Progenitor cell of endocrine pancreas (in vitro differentiated cells): ENCODE data around the gene PLCG1. TPM values are rescaled to one million over a fixed set of nuclear protein-coding genes. Genes with fewer than 3 reads are reported as not detected.

Source experiments
- DNase-seq: peaks from one replicate; pipeline ENCODE4 v3.0.0; 2021; ENCODE audit warnings: low spot score; ENCODE audit not compliant: unreplicated experiment
- H3K27ac Mint-ChIP-seq: 2 replicates; pipeline ENCODE4 v1.8.0; 2021; ENCODE audit warnings: mild to moderate bottlenecking, moderate library complexity, mixed read lengths
- H3K27me3 Mint-ChIP-seq: 2 replicates; pipeline ENCODE4 v1.8.0; 2021; ENCODE audit warnings: mixed read lengths
- H3K36me3 Mint-ChIP-seq: 2 replicates; pipeline ENCODE4 v1.8.0; 2022; ENCODE audit warnings: mixed read lengths; ENCODE audit not compliant: insufficient read depth
- H3K4me1 Mint-ChIP-seq: 2 replicates; pipeline ENCODE4 v1.8.0; 2021; ENCODE audit warnings: low read depth, mixed read lengths
- H3K4me3 Mint-ChIP-seq: 2 replicates; pipeline ENCODE4 v1.8.0; 2021; ENCODE audit warnings: low read depth, mild to moderate bottlenecking, moderate library complexity, mixed read lengths
- H3K9me3 Mint-ChIP-seq: 2 replicates; pipeline ENCODE4 v1.8.0; 2021; ENCODE audit warnings: low read depth, mixed read lengths
- total RNA-seq: library from RNA; stranded (reverse); gene quantifications from 2 replicates; pipeline ENCODE4 v1.2.1, GENCODE V29; 2021
- TF ChIP-seq, protein P1 (sequence below): fragments of 200-600 bp; sonication (generic); IDR thresholded peaks from one replicate; pipeline ENCODE4 v1.5.0; 2021; ENCODE audit warnings: antibody characterized with exemption, mild to moderate bottlenecking; ENCODE audit not compliant: unreplicated experiment

The PLCG1 gene
- total RNA-seq, 1 donor from 2014 or later: 395 TPM

GRCh38 chr20:41200446-41201202, 63.3 kb downstream of the PLCG1 start:
- Mint-ChIP-seq H3K9me3 (peaks cover 17% of the 10 kb centered on the region), H3K36me3 (peaks cover 19% of the 10 kb centered on the region), H3K27me3 (no peaks in the 10 kb centered on the region), H3K4me1 (no peaks in the 10 kb centered on the region), H3K4me3 (no peak overlapping the region), H3K27ac (no peak overlapping the region)
- no peak for DNase-seq
- TF ChIP-seq, protein P1, sequence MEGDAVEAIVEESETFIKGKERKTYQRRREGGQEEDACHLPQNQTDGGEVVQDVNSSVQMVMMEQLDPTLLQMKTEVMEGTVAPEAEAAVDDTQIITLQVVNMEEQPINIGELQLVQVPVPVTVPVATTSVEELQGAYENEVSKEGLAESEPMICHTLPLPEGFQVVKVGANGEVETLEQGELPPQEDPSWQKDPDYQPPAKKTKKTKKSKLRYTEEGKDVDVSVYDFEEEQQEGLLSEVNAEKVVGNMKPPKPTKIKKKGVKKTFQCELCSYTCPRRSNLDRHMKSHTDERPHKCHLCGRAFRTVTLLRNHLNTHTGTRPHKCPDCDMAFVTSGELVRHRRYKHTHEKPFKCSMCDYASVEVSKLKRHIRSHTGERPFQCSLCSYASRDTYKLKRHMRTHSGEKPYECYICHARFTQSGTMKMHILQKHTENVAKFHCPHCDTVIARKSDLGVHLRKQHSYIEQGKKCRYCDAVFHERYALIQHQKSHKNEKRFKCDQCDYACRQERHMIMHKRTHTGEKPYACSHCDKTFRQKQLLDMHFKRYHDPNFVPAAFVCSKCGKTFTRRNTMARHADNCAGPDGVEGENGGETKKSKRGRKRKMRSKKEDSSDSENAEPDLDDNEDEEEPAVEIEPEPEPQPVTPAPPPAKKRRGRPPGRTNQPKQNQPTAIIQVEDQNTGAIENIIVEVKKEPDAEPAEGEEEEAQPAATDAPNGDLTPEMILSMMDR: no peak

DNA sequence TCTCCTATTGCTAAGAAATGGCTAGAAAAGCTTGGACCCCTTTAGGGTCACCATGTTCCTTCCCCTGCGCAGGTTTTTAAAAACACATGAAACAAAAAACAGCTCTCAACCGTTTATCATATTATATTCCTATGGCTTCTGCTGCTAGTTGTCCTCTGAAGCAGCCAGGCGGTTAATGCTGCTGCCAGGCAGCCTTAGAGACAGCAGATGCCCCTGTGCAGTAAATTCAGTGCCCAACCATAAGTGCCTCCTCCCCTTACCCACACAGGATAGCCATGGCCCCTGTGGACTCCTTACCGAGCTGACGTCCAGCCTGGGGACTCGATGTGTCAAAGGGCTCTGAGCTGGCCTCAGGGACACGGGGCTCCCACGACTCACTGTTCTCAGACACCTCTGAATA, 64.4 kb downstream of the PLCG1 start:
- Mint-ChIP-seq H3K4me3 (no peak overlapping the region), H3K36me3 (peaks cover 19% of the 10 kb centered on the region), H3K4me1 (no peaks in the 10 kb centered on the region), H3K27ac (no peak overlapping the region), H3K9me3 (peaks cover 15% of the 10 kb centered on the region), H3K27me3 (no peaks in the 10 kb centered on the region)
- TF ChIP-seq, protein P1: no peak
- DNase-seq: no peak

- TF ChIP-seq, protein P1: no peak
- H3K9me3 Mint-ChIP-seq: peaks cover 12% of the 10 kb centered on the region
- H3K4me3 Mint-ChIP-seq: no peak overlapping the region
- H3K27me3 Mint-ChIP-seq: no peaks in the 10 kb centered on the region
- H3K27ac Mint-ChIP-seq: no peak overlapping the region
- H3K36me3 Mint-ChIP-seq: peaks cover 19% of the 10 kb centered on the region
- no peak for DNase-seq
- no peaks in the 10 kb centered on the region for H3K4me1 Mint-ChIP-seq
Observed at GRCh38 chr20:41202426-41202825, 65.1 kb downstream of the PLCG1 start.

GRCh38 chr20:41203660-41204059, 66.3 kb downstream of the PLCG1 start:
- Mint-ChIP-seq H3K4me3 (no peak overlapping the region), H3K27me3 (no peaks in the 10 kb centered on the region), H3K9me3 (peaks cover 6% of the 10 kb centered on the region), H3K27ac (no peak overlapping the region), H3K36me3 (peaks cover 13% of the 10 kb centered on the region), H3K4me1 (no peaks in the 10 kb centered on the region)
- TF ChIP-seq, protein P1: no peak
- no peak for DNase-seq

DNA sequence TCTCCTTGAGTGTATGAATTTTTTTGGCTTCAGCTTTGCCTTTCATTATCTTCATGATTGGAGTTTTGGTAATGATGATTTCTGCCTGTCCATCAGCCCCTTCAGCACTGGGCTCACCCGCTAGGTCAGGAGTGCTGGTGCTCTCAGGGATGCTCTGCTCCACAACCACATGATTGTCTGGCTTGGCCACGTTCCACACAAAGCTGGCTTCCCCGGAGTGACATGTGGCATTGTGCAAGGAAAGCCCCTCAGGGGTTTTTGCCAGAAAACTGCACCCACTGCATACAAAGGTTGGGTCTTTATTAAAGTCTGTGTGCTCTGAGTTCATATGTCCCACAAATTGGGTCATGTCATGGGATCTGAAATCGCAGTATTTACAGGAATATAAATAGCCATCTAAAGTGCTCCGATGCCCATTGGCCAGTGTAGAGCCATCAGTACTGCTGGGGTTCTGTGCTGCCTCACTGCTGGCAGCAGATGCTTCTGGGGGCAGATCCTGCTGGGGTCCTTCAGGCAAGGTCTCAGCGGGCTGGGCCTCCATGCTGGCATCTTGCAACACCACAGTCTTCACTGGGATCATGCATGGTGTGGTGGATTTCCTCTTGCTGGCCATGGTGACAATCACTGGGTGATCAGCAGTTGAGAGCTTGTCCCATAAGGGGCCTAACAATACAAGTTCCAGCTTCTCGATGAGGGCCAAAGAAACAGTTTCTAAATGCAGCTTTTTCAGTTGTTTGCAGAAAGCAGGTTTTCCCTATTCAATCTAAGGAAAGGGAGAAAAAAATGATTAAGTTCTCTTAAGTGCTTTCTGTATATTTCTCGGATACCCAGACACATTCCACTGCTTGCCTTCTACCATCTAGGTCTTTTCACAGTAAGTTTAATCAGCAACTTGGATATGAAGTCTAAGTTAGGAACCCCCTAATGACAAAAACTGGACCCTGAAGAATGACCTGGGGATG, 67.2 kb downstream of the PLCG1 start:
- no peak overlapping the region for H3K27ac Mint-ChIP-seq
- H3K9me3 Mint-ChIP-seq: no peaks in the 10 kb centered on the region
- H3K27me3 Mint-ChIP-seq: no peaks in the 10 kb centered on the region
- no peaks in the 10 kb centered on the region for H3K4me1 Mint-ChIP-seq
- TF ChIP-seq, protein P1: no peak
- no peak for DNase-seq
- H3K4me3 Mint-ChIP-seq: no peak overlapping the region
- H3K36me3 Mint-ChIP-seq: peaks cover 9% of the 10 kb centered on the region
